ENCODE measurements around the gene NKAIN2.

Gene NKAIN2

DNA sequence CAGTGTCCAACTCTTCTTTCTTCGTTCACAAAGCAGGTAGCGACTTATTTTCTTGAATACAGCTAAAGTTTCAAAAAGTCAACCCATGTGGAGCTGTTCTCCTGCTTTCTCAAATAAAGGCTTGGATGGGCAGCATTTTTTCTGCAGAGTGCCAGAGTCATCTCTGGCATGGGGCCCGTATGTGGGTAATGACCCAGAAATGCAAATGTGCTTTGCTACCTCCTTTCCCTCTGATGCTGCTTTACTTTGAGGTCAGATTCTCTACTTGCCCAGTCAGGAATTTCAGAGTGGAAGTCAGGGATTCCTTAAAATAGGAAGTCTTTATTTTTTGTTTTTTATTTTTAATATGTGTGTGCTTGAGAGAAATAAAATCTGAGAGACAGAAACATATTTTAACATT, 4.9 kb downstream of the NKAIN2 start:
- peak; percentile 66 for DNase-seq (ENCODE audit: low spot score)

DNA sequence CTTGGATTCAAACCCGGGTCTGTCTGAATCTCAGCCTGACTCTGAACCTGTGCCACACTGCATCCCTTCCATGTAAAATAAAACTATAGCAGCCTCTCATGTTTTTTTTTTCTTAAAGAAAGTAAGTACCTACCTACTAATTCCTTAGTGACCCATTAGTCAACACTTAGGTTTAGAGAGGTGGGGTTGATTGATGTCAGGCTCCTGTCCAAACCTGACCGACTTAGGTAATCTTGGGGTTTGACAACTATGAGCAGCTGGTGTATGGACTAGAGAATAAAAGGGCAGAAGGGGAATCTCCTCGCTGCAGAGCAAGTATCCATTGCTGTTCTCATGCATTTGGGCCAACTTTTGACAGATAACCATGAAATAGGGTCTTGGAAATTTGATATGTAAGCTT, 6.5 kb downstream of the NKAIN2 start:
- DNase-seq (ENCODE audit: low spot score): no peak

DNA sequence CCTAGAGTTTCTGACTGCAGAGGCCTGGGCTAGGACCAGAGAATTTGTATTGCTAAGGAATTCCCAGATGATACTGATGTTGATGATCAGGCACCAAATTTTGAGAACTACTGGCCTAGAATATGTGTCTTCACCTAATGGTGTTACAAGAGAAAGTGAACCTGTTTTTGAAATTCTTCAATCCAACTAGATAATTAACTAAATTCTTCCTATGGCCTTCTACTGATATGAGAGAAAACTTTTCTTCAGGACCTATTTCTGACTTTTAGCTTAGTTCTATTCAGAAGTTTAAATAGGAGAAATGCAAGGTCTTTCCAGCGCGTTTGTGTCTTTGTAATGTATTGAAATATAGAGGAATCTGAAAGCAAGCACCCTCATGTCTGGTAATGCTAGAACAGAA, 7.3 kb downstream of the NKAIN2 start:
- DNase-seq (ENCODE audit: low spot score): no peak

DNA sequence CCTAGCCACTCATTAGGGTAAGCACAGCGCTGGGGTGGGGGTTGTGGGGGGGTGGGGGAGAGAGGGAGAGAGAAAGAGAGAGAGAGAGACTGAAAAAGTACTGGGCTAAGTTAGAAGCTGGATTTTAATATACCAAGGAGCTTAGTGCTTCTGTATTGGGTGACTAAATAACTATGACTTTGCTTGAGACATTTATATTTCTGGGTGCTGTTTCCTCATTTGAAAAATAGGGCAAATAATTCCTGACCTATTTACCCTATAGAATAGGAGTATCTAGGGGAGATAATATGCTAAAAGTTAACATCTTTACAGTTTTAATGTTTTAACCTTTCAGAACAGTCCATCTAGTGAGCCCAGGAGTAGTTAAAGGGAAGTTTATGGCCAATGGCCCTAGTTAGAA, 7.7 kb downstream of the NKAIN2 start:
- no peak for DNase-seq (ENCODE audit: low spot score)

DNA sequence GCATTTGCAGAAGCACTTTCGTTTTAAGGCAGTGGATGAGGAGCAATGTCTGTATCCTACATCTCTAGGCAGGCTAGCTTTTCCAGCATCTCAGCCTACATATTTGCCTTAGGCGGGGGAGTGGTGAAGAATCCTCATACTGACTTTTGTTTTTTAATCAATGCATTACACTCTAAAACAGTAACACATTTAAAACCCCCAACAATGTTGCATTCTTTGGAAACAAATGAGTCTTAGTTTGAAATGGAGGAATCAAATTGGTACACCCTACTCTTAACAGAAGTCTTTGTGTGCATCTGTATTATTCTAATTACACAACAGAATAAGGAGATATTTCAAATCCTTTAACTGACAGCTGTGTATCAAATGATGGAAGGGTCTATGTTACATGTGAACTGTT, 9.0 kb downstream of the NKAIN2 start:
- DNase-seq (ENCODE audit: low spot score): peak; percentile 41

DNA sequence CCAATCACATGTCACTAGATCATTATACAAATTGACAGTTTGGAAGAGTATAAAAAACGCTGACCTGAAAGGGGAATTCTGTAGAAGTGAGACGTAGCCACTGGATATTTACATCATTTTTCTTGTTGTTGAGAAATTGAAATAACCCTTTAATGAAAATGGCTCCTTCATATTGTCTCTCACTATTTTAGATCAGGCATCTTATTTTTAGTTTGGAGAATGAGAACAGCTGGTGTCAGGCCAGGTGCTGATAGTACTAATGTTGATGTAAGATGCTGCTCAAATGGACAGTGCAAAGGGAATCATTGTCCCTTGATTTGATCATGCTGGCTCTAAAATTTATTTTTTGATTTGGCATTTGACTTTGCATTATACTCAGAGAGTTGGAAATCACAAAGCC, 17.4 kb downstream of the NKAIN2 start:
- no peak for DNase-seq (ENCODE audit: low spot score)

DNA sequence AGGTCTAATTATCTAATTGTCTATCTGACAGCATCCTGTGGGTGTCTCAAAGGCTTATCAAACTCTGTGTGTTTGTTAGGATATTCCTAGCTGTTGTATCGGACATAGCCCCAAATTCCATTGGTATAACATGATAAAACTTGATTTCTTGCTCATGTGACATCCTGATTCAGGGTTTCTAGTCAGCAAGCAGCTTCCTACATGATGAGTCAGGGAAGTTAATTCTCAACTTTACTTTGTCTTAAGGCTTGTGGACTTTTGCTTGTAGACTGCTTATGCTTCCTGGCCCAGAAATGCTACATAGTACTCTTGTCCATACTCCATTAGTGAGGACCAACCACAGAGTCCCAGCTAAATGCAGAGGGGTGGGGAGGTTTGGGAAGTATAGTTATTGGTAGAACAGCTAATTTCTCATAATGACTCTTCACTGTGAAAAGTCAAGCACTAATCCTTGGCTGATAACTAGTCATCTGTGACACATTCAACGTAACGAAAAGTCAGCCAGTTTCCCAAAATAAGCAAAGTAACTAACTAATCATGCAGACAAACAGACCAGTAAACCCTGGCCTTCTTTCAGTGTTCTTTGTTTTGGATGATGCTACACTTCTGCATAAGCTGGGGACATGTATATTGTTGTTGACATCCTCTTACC, 25.8 kb downstream of the NKAIN2 start:
- no peak for DNase-seq (ENCODE audit: low spot score)

DNA sequence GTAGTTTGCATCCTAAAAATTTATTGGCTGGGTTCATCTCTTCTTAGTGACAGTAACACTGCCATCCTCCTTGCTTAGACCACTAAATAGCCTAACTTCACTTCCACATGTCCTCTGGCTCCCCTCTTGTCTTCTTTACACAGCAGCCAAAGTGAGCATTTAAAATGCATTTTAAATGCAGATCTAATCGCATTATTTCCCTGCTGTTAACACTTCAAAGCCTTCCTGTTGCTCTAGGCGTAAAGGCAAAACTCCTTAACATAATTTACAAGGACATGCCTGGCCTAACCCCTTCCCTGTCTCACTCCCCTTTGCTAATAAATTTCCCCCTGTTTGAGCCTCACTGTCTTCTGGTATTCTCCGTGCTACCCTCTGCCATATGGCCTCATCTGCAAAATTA, 26.5 kb downstream of the NKAIN2 start:
- DNase-seq (ENCODE audit: low spot score): no peak

DNA sequence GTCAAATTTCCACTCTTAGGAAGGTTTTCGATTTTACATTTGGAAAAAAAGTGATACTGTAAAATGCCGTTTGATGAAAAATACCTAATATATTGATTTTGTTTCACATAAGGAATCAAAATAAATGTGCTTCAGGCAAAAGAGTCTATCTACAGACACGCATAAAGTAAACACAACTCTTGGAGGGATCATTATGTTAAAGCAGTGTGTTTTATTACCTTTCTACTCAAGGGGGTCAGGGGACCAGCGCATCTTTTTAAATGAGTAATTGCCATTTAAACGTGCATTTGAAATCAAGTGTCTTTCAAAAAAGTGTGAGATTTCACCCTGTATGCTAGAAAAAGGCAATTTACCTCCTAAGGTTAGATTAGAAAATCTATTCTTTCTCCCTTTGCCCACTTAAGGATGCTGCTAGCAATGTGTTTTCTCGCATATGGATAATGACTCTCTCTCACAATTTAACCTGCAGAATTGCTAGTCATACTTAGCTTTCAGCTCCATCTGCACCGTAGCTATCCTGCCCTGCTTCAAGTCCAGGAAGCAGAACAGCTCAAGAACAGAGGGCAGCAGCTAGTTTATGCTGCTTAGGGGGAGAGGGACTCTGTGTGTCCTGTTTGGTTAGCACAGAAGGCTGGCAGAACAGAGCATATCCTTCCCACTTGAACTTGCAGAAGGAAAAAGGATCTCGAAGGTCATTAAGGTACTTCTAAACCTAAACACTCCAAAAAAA, 35.0 kb downstream of the NKAIN2 start:
- no peak for DNase-seq (ENCODE audit: low spot score)

DNA sequence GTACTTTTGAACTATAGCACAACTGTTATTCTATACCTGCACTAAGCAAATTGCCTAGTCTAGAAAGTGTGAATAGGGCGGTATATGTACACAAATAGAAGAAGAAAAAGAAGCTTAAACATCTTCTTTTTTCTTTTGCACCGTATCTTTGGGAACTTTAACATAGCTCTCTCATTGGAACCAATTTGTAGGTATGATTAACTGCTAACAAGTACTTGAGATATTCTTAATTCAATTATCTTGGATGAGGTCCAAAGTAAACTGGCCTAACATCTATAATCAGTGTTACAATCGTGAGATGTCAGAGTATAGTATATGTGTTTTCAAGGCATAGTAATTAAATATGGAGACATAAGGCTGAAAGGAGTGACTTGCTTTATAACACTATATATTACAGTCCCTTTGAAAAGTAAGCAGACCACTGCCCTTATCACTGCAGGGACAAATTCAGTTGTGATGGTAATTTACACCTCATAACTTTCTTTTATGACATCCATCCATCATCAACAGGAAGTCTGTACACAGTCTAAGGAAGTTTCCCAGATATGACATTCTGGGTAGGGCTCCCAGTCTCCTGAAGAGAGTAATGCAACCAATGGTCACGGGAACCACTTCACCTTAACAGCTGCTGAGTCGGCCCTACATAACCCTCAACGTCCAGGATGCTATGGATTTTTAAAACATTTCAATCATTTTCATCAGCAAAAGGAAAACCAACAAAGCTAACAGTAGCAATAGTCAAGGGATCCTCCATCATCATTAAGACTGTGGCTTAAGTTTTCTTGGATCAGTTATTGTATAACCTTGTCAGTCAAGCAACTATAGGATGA, 37.6 kb downstream of the NKAIN2 start:
- DNase-seq (ENCODE audit: low spot score): no peak

DNA sequence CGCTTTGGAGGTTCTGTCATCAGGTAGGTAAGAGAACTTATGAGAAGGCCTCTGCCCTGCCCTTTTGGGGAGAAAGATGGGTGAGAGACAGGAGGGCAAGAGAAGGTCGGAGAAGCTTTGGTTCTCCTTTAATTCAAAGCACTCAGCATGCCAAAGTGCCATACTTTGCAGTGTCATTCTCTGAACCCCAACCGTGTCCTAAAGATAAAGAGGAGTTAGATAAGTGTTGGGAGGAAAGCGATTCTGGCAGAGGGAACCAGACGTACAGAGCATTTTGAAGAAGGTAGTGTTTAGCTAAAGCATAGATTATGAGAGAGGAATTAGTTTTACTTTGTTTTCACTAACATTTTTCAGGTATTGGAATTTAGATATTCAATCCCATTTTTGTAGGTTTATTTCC, 40.3 kb downstream of the NKAIN2 start:
- no peak for DNase-seq (ENCODE audit: low spot score)

DNA sequence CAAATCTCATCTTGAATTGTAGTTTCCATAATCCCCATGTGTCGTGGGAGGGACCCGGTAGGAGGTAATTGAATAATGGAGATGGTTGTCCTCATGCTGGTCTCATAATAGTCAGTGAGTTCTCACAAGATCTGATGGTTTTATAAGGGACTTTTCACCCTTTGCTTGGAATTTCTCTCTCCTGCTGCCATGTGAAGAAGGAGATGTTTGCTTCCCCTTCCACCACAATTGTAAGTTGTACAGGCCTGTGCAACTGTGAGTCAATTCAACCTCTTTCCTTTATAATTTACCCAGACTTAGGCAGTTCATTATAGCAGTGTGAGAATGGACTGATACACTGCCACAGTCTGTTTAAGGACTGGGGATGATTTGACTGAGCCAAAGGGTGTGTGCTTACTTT, 44.7 kb downstream of the NKAIN2 start:
- DNase-seq (ENCODE audit: low spot score): no peak

DNA sequence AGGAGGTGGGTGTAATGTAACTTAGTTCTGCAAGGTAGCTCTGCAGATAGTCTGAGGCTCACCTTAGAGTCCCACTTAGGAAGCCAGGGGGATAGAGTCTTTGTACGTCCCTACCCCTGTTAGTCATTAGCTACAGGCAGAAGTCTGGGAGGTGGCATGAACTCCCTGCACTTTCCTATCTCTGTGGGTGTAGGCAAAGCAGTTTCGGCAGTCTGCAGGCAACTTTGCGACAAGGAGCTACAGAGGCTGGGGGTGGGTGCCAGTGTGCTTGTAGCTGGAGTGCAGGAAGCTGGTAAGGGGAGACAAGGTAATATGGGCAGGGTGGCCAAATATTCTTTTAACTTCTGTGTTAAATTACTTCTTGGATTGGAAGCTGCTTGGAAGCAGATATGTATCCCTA, 45.7 kb downstream of the NKAIN2 start:
- no peak for DNase-seq (ENCODE audit: low spot score)

DNA sequence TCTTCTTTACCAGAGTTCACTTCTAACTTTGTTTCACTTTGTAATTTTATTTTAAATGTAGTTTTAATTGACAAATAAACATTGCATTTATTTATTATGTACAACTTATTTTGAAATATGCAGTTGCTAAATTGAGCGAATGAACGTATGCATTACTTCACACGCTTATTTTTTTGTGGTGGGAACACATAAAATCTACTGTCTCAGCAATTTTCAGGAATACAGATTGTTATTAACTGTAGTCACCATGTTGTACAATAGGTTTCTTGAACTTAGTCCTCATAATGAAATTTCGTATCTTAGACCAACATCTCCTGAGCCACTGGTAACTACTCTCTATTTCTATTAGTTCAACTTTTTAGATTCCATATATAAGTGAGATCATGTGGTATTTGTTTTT, 46.9 kb downstream of the NKAIN2 start:
- DNase-seq (ENCODE audit: low spot score): no peak

DNA sequence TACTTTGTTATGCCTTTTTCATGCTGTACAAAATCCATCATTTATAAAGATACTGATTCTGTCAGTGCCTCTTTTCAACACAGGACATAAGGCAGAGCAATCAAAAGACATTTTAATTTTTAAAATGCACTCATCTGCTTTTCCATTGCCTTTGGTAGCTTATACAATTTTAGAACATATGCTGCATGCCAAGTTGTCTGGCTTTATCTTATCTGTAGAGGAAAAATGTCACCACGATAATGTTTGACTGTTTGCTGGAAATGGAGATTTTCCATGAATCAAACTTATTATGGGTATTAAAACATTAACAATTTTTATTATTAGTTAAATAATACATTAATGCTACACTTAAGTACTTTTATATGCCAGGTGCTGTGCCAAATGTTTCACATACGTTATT, 50.5 kb downstream of the NKAIN2 start:
- DNase-seq (ENCODE audit: low spot score): no peak

DNA sequence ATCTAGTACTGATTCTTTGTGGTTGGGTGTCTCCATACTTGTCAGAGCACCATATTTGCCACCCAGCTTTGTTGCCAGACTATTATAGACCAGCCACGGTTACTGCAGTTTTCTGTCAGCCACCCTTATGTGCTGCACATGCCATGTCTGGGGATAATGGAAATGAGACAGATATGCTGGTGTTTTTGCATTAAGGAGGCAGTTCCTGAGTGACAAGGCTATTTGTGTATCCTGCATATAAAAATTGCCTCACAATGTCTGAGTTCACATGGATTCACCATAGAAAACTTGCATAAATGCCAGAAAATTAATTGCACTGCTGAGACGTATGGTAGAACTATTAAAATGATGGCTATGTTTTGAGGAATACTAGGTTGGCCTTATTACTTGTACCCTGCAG, 51.8 kb downstream of the NKAIN2 start:
- no peak for DNase-seq (ENCODE audit: low spot score)

DNA sequence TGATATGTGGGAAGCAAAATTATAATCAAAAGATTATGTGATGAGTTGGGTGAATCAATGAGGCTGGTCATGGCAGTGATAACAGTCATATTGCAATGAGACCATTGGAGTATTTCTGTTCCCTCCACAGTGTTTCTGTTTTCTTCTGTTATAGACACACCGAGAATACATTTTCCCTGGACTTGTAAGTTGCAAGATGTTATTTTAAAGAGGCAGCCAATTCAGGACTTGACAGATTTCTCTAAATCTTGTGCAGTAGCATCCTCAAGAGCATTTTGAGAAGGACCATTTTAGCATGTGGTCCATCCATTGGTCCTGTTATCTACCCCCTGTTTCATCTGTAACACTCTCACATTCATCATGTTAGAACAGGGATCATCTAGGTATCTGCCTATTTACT, 55.6 kb downstream of the NKAIN2 start:
- DNase-seq (ENCODE audit: low spot score): no peak

DNA sequence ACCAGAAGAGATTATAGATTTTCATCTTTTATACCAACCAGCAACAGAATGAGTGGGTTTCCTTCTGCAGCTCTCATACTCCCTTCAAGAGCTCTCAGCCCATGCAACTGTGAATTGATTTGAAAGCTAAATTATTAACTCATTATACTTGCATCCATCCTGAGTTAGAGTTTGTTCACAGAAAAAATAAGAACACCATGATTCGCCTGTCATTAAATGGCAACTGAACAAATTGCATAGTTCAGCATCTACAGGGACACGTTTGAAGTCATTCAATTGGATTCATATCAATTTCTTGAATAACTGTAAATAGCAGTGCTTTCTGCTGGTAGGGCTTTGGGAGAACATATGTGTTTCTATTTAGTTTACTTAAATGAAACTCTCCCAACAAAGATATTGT, 65.7 kb downstream of the NKAIN2 start:
- no peak for DNase-seq (ENCODE audit: low spot score)

DNA sequence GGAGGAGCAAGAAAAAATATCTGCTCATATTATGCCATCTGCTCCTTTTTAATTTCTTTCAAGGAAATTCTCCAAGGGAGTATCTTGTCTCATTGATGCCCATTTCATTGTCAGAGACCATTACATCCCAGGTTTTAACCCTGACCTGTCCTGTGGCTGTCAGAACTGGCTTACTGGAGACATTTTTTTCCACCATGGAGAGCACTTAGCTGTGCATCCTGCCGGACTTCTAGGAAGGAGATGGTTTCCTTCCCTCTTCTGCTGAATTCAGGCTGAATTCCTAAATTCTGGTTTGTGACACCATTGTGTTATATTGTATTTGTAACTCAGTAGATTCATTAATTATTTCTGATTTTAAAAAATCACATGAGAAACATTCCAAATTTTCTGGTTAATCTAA, 70.3 kb downstream of the NKAIN2 start:
- no peak for DNase-seq (ENCODE audit: low spot score)

DNA sequence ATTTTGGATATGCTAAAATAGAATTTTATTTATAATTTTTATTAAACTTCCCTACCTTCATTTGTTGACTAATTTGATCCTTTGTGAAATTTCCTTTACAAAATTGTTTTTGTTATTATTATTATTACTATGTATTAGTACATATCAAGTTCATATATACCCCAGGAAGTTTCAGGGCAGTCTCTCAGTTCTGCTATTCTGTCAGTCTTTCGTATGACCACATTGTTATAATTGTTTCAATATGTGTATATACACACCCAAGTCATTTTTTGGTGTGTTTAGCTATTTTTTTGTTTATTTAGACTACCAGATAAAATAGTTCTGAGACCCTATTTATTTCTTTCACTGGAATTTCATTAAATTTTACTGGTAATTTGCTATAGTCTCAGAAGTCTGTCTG, 72.1 kb downstream of the NKAIN2 start:
- no peak for DNase-seq (ENCODE audit: low spot score)

DNA sequence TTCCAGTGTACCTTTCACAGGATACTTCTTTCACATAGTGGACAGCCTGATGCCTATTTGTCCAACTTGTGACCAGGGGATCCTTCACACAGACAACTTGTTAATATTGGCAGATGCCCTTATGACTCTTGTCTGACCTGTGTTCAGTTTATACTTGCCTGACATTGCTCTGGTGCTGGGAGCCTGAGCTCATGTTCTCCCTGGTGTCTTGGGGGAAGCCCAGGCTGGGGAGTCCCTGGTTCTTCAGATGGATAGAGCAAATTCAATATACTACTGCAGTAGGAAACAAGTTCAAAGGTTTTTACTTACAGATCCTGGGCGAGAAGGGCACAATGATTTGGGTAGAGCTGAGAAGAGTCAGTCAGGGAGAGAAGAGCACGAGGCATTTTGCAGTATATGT, 76.1 kb downstream of the NKAIN2 start:
- no peak for DNase-seq (ENCODE audit: low spot score)

DNA sequence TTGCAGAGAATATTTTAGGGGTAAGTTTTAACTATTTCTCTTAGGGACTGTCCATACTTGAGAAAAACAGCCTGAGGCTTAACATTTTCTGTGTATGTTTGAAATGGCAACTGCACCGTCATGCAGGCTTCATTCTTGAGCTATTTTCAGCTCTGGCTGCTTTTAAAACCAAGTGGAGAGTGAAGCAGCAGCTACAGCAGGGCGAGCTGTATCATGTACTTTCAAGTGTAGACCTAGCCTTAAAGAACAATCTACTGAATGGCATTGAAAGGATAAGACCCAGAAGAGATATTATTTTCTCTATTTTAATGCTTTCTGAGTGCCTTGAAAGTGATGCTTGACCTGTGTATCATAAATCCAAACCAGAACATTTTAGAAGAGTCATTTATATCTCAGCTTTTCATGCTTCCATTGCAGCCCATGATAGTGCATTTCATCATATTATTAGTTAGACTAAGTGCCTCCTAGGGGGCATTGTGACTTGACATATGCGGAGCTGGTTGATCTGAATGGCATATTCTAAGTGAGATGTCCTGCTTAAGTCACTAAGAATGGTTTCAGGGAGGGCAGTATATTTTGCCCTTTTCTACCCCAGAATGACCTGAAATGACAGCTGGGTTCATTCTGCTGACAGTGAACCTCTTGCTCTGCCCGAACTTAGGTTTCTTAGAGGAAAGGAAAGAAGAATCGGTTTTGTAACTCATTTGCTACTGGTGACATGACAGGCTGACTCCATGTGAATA, 85.3 kb downstream of the NKAIN2 start:
- DNase-seq (ENCODE audit: low spot score): peak; percentile 20

DNA sequence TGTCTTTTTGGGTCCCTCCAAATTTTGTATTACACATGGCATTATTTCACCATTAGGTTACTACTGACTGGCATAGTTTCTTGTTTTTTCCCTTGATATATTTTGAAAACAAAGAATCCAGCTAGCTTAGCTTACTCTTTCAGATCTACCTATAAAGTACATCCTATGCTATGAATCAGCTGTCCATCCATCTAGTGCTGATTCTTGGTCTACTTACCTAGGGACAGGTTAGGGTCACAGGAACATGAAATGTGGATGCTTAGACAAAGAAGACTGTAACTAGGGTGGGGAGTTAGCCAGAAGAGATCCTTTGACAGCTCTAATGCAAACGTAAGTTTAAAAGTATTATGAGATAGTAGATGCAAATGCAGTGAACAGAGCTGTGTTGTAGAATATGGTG, 91.7 kb downstream of the NKAIN2 start:
- DNase-seq (ENCODE audit: low spot score): no peak

Data from Ammon's horn (tissue), 1 donor.